ENCODE results near the gene LAMB1. TPM values are rescaled to one million over a fixed set of nuclear protein-coding genes. Genes with fewer than 3 reads are reported as not detected.
"Not testable (repeated sequence)": the region's sequence is repeated elsewhere in the genome, so short reads cannot be mapped to it uniquely, and the experiment has no call there.

LAMB1 gene
- total and polyA plus RNA-seq, 2 experiments from 2014 or later: 284 to 323 TPM

GRCh38 chr7:107898997-107899594, 103.9 kb downstream of the LAMB1 start:
- H3K4me1 ChIP-seq (ENCODE audit: insufficient read depth): no peaks in the 10 kb centered on the region

GRCh38 chr7:107892367-107892741, 110.6 kb downstream of the LAMB1 start:
- H3K4me1 ChIP-seq (ENCODE audit: insufficient read depth): peaks cover 23% of the 10 kb centered on the region
- H3K9me2 ChIP-seq (replicated peaks; ENCODE audit: insufficient read depth); H3K36me3 ChIP-seq (replicated peaks; ENCODE audit: insufficient read depth, low read depth); H2AFZ ChIP-seq; H3K9me3 ChIP-seq (ENCODE audit: low read depth); H3K27me3 ChIP-seq; DNase-seq (ENCODE audit: low spot score): not testable (repeated sequence)
- WGBS (ENCODE audit: low lambda C conversion rate, missing lambda C conversion rate): 93% methylated on average over 8 of the region's 8 CpGs
- peak overlapping the region; percentile 95 for H3K27ac ChIP-seq
- peaks cover 61% of the 10 kb centered on the region for H3K79me2 ChIP-seq
- H3K4me3 ChIP-seq: peak overlapping the region; percentile 32
- peak overlapping the region; percentile 95 for H3K4me2 ChIP-seq
- H4K20me1 ChIP-seq (ENCODE audit: insufficient read depth, poor library complexity, severe bottlenecking): peaks cover 43% of the 10 kb centered on the region

More at GRCh38 chr7:107898997-107899594, 103.9 kb downstream of the LAMB1 start:
- no peak for TF ChIP-seq EZH2phosphoT487 (IDR thresholded peaks at IDR 0.05; ENCODE audit: low read depth, severe bottlenecking, unreplicated experiment)
- TF ChIP-seq EZH2 (IDR thresholded peaks at IDR 0.05; ENCODE audit: borderline replicate concordance): no peak
- no peak for TF ChIP-seq CTCF (IDR thresholded peaks at IDR 0.05; ENCODE audit: poor library complexity)
- Histone ChIP-seq H3K79me2 (peaks cover 87% of the 10 kb centered on the region), H4K20me1 (ENCODE audit: insufficient read depth, poor library complexity, severe bottlenecking) (peaks cover 48% of the 10 kb centered on the region), H3K4me2 (no peak overlapping the region), H2AFZ (no peak overlapping the region), H3K9me2 (replicated peaks; ENCODE audit: insufficient read depth) (no peaks in the 10 kb centered on the region), H3K4me3 (no peak overlapping the region), H3K27ac (no peak overlapping the region), H3K27me3 (no peaks in the 10 kb centered on the region), H3K36me3 (replicated peaks; ENCODE audit: insufficient read depth, low read depth) (peaks cover 9% of the 10 kb centered on the region), H3K9me3 (ENCODE audit: low read depth) (no peaks in the 10 kb centered on the region)
- no peak for DNase-seq (ENCODE audit: low spot score)
- WGBS (ENCODE audit: low lambda C conversion rate, missing lambda C conversion rate): 85% methylated on average over 2 of the region's 2 CpGs

- Histone ChIP-seq H3K4me1 (ENCODE audit: insufficient read depth) (peaks cover 23% of the 10 kb centered on the region), H3K36me3 (replicated peaks; ENCODE audit: insufficient read depth, low read depth) (no peaks in the 10 kb centered on the region), H4K20me1 (ENCODE audit: insufficient read depth, poor library complexity, severe bottlenecking) (peaks cover 39% of the 10 kb centered on the region), H3K27ac (peak overlapping the region; percentile 95), H3K79me2 (peaks cover 56% of the 10 kb centered on the region), H3K9me3 (ENCODE audit: low read depth) (no peaks in the 10 kb centered on the region), H3K9me2 (replicated peaks; ENCODE audit: insufficient read depth) (no peaks in the 10 kb centered on the region), H3K4me2 (peak overlapping the region; percentile 95), H3K4me3 (peak overlapping the region; percentile 32), H3K27me3 (no peaks in the 10 kb centered on the region), H2AFZ (peak overlapping the region; percentile 87)
- TF ChIP-seq CTCF (IDR thresholded peaks at IDR 0.05; ENCODE audit: poor library complexity) (no peak), EZH2phosphoT487 (IDR thresholded peaks at IDR 0.05; ENCODE audit: low read depth, severe bottlenecking, unreplicated experiment) (no peak), EZH2 (IDR thresholded peaks at IDR 0.05; ENCODE audit: borderline replicate concordance) (no peak)
- WGBS (ENCODE audit: low lambda C conversion rate, missing lambda C conversion rate): 59% methylated on average over 9 of the region's 9 CpGs
- no peak for DNase-seq (ENCODE audit: low spot score)
Observed at GRCh38 chr7:107891636-107892366, 111.2 kb downstream of the LAMB1 start.

- H3K9me2 ChIP-seq (replicated peaks; ENCODE audit: insufficient read depth): no peaks in the 10 kb centered on the region
- TF ChIP-seq CTCF (IDR thresholded peaks at IDR 0.05; ENCODE audit: poor library complexity): no peak
- TF ChIP-seq EZH2 (IDR thresholded peaks at IDR 0.05; ENCODE audit: borderline replicate concordance): no peak
- TF ChIP-seq EZH2phosphoT487 (IDR thresholded peaks at IDR 0.05; ENCODE audit: low read depth, severe bottlenecking, unreplicated experiment): no peak
- peak; percentile 96 for DNase-seq (ENCODE audit: low spot score)
- H3K27ac ChIP-seq: peak within 1 kb of the TSS; percentile 95
- H3K36me3 ChIP-seq (replicated peaks; ENCODE audit: insufficient read depth, low read depth): no peaks in the 10 kb centered on the region
- peaks cover 48% of the 10 kb centered on the region for H3K79me2 ChIP-seq
- H3K9me3 ChIP-seq (ENCODE audit: low read depth): no peaks in the 10 kb centered on the region
- H3K4me3 ChIP-seq: peak within 1 kb of the TSS; percentile 35
- H3K4me1 ChIP-seq (ENCODE audit: insufficient read depth): peaks cover 23% of the 10 kb centered on the region
- peak within 1 kb of the TSS; percentile 87 for H2AFZ ChIP-seq
- H4K20me1 ChIP-seq (ENCODE audit: insufficient read depth, poor library complexity, severe bottlenecking): peaks cover 38% of the 10 kb centered on the region
- under 1% methylated on average over 44 of the region's 55 CpGs for WGBS (ENCODE audit: low lambda C conversion rate, missing lambda C conversion rate)
- peak within 1 kb of the TSS; percentile 95 for H3K4me2 ChIP-seq
- no peaks in the 10 kb centered on the region for H3K27me3 ChIP-seq
Observed at GRCh38 chr7:107890962-107891635, 111.9 kb downstream of the LAMB1 start, which contains the start of gene DLD. TSS of gene DLD (plus strand) at chr7:107891183. CDS start at chr7:107891251, 68 bp downstream.
